HG02970 (cell line): ENCODE measurements around the gene CFAP99.

ENCODE experiments used
- ATAC-seq: cut with Tn5 transposase; IDR thresholded peaks from one replicate; pipeline ENCODE4 v1.9.1; 2021; ENCODE audit warnings: mild to moderate bottlenecking, moderate library complexity, moderate number of reproducible peaks; ENCODE audit not compliant: unreplicated experiment, low FRiP score

The CFAP99 gene

DNA sequence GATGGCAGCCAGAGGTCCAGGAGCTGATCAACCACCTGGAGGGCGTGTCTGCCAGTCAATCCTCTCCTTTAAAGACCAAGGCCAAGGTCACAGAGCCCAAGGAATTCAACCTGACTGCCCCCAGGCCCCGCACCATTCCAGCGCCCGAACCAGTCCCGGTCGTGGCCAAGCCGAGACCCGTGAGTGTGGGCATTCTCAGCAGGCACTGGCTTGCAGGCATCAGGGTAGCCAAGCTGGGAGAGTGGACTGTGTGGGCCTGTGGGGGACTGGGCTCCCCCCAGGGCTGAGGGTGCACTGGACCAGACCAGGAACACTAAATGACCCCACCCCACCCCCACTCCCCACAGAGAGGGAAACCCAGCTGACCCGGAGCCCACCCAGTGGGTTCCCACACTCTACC lies 26.4 kb downstream of the CFAP99 start:
- no peak for ATAC-seq

DNA sequence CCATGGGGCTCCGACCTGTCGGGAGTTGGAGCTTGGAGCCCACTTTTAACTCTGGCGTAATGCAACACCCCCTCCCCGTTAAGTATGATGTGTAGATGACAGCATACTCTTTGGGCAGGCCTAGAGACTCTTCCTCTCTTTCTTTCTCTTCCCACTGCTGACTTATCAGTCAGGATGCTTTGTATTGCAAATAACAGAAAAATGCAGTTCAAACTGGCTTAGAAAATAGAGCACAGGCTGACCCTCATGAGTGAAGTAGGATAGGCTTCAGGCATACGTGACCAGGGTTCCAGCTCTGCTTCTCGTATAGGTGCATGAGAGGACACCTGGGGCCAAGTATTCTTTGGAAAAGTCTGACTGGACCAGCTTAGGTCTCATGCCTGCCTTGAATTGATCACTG lies 26.8 kb downstream of the CFAP99 start:
- ATAC-seq: no peak

DNA sequence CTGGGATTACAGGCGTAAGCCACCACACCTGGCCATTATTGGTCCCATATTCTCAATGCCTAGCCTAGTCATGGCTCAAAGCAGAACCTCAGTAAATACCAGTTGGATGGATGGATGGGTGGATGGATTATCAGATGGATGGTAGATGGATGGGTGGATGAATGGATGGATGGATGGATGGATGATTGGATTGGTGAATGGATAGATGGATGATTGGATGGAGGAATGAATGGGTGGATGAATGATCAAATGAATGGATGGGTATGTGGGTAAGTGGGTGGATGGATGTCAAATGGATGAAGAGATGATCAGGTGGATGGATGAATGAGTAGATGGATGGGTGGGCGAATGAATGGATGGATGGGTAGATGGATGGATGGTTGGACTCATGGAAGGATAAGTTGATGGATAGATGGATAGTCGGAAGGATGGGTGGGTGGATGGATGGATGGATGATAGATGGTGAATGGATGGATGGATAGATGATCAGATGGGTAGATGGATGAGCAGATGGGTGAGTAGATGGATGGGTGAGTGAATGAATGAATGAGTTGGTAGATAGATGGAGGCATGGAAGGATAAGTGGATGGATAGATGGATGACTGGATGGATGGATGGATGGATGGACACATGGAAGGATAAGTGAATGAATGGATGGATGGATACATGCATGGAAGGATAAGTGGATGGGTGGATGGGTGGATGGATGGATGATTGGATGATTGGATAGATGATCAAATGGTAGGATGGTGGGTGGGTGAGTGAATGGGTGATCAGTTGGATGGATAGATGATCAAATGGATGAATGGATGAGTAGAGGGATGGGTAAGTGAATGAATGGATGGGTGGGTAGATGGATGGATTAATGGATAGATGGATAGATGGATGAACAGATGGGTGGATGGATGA lies 28.2 kb downstream of the CFAP99 start:
- no peak for ATAC-seq

- no peak for ATAC-seq
These were observed 29.8 kb downstream of the CFAP99 start for GRCh38 chr4:2448589-2448988.

DNA sequence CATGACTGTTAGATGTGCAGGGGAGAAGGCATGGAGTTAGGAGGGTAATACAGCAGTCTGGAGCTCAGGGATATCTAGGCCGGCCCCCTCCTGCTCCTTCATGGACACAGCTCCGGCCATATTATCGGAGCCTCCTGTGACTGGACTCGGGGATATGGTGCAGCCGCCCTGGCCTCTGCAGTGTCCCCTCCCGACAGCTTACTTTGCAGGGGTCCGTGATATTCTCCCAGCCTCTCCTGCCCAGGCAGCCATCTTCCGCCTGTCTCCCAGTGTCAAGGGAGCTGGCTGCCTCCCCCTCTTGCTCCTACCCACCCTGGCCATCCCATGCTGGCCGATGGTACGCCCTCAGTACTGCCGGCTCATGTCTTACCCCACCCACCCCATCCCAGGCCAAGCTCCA lies 30.3 kb downstream of the CFAP99 start:
- no peak for ATAC-seq

GRCh38 chr4:2449511-2450392 lies 31.0 kb downstream of the CFAP99 start:
- no peak for ATAC-seq

DNA sequence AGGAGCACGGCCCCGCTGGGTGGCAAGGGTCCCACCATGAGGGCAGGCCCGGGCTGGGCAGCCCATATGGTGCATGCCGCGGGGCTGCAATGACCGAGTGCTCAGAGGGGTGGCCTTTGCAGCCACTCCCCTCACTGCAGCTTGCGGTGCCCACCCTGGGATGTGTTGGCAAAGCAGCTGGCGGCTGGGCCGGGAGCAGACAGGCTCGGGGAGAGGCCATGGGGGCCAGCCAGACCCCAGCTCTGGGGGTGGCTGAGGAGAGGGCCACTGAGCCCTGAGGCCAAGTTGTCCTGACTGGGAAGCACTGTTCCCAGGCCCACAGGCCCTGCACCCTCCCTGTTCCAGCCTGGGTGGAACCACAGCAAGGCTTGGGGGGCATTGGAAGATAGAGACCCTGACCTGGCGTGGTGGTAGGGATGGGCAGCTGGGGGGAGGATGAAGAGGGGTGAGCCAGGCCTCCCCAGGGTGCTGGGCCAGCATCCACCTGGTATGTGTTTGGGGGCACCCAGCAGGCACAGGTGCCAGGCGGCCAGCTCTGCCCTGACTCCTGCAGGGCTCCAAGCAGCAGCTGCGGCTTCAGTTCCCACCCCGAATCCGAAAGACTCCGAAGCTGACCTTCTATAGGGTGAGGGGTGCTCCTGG lies 31.8 kb downstream of the CFAP99 start:
- ATAC-seq: no peak

- ATAC-seq: no peak
These were observed 32.3 kb downstream of the CFAP99 start for GRCh38 chr4:2451036-2451520.

DNA sequence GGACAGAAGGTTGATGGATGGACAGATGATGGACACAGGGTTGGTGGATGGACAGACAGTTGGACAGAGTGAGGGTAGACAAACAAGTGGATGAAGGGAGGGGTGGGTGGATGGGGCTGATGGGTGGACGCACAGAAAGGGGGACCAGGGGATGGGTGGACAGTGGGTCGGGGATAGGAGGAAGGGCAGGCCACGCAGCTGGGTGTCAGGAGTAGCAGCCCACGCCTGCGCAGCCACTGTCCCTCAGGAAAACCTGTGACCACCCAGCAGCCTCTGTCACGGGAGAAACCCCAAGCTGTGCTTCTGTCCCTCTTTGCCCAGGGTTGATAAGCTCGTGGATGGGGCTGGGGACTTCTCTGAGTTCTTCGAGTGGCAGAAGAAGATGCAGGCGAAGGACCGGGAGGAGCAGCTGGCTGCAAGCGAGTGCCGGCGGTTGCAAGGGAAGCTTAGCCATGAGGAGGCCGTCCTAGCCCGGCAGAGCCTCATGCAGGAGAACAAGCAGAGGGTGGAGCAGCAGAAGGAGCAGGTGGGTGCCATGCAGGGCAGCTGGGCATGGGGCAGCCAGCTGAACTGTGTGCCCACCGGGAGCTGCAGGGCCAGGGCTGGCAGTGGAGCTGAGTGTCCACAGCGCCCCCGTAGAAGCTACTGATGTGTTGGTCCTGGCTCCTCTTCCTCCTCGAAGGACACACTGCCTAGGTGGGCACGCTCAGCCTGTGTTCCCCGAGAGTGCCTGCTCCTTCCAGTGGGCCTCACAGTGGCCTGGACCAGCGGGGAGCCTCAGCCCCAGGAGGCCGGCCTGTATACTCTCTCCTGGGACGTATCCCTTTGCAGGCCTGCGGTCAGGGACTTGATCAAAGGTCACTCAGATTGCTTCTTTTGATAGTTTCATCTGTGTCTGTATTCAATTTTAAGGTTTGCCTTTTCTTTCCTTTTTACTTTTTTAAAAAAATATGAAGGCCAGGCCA lies 33.3 kb downstream of the CFAP99 start:
- ATAC-seq: no peak

DNA sequence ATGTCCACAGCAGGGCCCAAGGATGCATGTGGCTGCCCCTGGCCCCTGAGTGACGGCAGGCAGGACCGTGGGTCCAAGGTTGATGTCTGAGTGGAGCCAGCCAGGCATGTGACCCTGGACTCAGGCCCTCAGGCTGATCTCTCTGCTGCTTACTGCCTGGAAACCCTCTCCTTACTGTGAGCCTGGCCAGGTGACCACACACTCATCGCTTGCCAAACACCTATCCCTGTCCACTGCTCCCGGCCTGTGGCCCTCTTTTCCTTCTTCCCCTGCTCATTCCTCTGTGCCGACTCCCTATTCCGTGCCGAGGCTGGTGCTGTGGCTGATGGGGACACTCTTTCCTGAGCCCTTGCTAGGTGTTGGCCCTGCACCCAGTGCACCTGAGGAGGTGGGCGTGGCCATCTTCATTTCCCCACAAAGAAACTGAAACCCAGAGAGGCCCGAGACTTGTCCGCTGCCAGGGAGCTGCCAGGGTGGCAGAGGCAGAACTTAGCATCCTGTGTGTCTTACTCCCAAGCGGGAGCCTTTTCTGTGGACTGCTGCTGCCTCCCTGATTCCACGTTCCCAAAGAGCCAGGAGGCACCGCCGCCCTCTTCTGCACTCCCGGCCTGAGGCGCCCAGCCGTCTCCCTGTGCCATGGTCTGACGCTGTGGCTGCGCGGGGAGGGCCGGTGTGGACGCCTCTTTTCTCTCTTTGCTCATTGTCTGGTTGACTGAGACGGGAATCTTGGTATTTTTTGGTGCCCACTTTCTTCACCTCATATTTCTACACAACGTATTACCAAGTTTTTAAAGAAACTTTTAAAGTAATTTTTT lies 38.9 kb downstream of the CFAP99 start:
- no peak for ATAC-seq

DNA sequence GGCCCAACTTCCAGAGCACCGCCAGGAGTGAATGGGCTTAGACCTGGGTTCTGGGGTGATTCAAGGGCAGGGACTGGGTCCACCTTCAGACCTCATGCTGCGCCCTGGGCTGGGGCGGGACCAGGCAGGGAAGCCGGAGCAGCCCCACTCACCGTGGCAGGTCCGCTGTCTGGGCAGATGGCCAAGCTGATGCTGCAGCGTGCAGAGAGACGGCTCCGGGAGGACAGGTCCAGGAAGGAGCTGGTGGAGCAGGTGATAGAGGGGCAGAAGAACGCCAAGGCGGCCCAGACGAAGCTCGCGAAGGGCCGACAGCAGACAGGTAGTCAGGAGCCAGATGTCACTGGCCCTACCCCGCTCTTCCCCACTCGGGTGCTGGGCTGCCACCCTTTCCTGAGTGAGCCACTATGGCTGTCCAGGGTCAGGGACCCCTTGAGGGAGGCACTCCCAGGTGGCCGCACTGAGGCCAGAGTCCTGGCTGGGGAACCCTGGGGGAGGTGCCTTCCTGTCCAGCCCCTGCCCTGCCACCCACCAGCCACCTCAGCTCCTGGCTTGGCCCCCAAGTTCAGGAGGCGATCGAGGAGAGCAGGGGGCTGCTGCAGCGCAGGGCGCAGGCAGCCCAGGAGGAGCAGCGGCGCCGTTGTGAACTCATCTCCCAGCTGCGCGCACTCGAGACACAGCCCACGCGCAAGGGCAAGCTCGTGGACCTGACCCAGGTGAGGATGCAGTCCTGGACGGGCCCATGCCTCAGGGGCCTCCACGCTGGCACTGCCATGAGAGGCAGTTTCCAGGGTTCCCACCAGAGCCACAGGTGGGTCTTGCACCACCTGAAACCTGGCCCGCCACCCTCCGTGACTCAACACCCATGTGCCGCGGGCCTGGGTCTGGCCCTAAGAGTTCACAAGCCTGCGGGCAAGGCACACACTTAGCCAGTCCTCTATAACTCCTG lies 40.1 kb downstream of the CFAP99 start:
- no peak for ATAC-seq

DNA sequence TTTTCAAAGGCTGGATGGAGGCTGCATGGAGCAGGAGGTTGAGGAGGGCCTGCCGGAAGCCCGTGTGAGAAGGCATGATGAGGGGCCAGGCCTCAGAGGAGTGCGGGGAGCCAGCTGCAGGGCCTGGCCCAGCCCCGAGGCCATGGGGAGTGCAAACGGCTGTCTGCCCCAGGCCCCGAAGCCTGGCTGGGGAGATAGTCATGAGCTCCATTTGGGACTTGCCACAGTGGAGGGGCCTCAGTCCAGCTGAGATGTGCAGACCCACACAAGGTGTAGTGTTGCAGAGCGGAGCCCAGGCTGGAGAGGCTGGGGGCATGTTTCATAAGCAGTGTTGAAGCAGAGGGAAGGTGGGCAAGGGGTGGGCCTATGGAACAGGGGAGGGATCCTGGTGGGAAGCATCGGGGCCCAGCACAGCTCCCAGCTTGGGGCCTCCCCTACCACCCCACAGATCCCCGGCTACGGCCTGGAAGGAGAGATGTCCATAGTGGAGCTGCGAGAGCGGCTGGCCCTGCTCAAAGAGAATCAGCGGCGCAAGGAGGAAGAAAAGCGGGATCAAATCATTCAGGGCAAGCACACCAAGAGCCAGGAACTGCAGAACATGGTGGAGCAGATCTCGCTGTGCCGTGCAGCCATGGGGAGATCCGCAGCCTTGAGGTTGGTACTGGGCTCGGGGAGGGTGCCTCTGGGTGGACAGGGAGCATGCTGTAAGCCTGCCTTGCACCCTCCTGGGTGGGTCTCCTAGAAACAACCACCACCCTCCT lies 41.0 kb downstream of the CFAP99 start:
- no peak for ATAC-seq

- no peak for ATAC-seq
These were observed 42.6 kb downstream of the CFAP99 start for GRCh38 chr4:2461246-2461960.

- no peak for ATAC-seq
These were observed 43.6 kb downstream of the CFAP99 start for GRCh38 chr4:2462218-2462991.

- ATAC-seq: no peak
These were observed 44.4 kb downstream of the CFAP99 start for GRCh38 chr4:2462992-2463762.
